IMR-90 (cell line): Measurements from ENCODE around the gene PALB2. TPM values are rescaled to one million over a fixed set of nuclear protein-coding genes. Genes with fewer than 3 reads are reported as not detected.

Experiments used
- ATAC-seq: fragments of 200-7000 bp; cut with Tn5 transposase; 2 replicates; pipeline ENCODE4 v1.9.1; 2020; ENCODE audit warnings: low read depth, mild to moderate bottlenecking, moderate library complexity
- BruUV-seq: library from RNA; stranded (reverse); fragments of 400-500 nt; replicated peaks from 2 replicates; lab custom pipeline; 2021; lab: Mats Ljungman, UMichigan
- CTCF ChIA-PET: fragments of 300-600 bp; formaldehyde crosslinking; extraction: SDS; loops from one replicate; lab custom pipeline; 2021; ENCODE audit warnings: antibody characterized with exemption; lab: Yijun Ruan, JAX
- POLR2A ChIA-PET: fragments of 300-600 bp; sonication (Branson Sonifier 250); formaldehyde crosslinking; loops from one replicate; lab custom pipeline; 2022; ENCODE audit warnings: antibody characterized with exemption; ENCODE audit not compliant: unreplicated experiment; lab: Charles Lee
- DNase-seq: peaks from one replicate; pipeline ENCODE4 v3.0.0; 2013
- H2AFZ ChIP-seq: replicated peaks from 2 replicates; pipeline ENCODE3; 2013; ENCODE audit warnings: low read length, mild to moderate bottlenecking; ENCODE audit not compliant: poor library complexity
- H2AK5ac ChIP-seq: 2 replicates; pipeline ENCODE4 v1.6.1; 2013; ENCODE audit warnings: low read depth, low read length, inconsistent platforms
- H2AK9ac ChIP-seq: replicated peaks from 2 replicates; pipeline ENCODE3; 2013; ENCODE audit warnings: mild to moderate bottlenecking, low read depth, low read length, moderate library complexity; ENCODE audit not compliant: poor library complexity
- H2BK120ac ChIP-seq: 2 replicates; pipeline ENCODE4 v1.6.1; 2013; ENCODE audit warnings: low read depth, low read length, inconsistent platforms
- H2BK15ac ChIP-seq: 3 replicates; pipeline ENCODE4 v1.6.1; 2013; ENCODE audit warnings: low read depth, low read length, inconsistent platforms
- H2BK20ac ChIP-seq: 2 replicates; pipeline ENCODE4 v1.6.1; 2013; ENCODE audit warnings: low read depth, mild to moderate bottlenecking, inconsistent platforms, low read length, moderate library complexity
- H2BK5ac ChIP-seq: 2 replicates; pipeline ENCODE4 v1.6.1; 2013; ENCODE audit warnings: mild to moderate bottlenecking, low read depth, low read length, inconsistent platforms; ENCODE audit not compliant: poor library complexity, severe bottlenecking
- H3K14ac ChIP-seq: replicated peaks from 2 replicates; pipeline ENCODE4 v1.6.1; 2013; ENCODE audit warnings: low read depth, low read length, inconsistent platforms
- H3K18ac ChIP-seq: 2 replicates; pipeline ENCODE4 v1.6.1; 2013; ENCODE audit warnings: low read depth, low read length, control low read depth
- H3K23ac ChIP-seq: 2 replicates; pipeline ENCODE4 v1.6.1; 2013; ENCODE audit warnings: low read depth, low read length, inconsistent platforms
- H3K27ac ChIP-seq: 2 replicates; pipeline ENCODE4 v1.5.1; 2013; ENCODE audit warnings: mild to moderate bottlenecking, control low read depth, low read length; ENCODE audit not compliant: insufficient read depth
- H3K27me3 ChIP-seq: 2 replicates; pipeline ENCODE4 v1.6.1; 2013; ENCODE audit warnings: low read length; ENCODE audit not compliant: control insufficient read depth, insufficient read depth
- H3K36me3 ChIP-seq: 2 replicates; pipeline ENCODE4 v1.6.1; 2013; ENCODE audit warnings: low read length, mixed read lengths; ENCODE audit not compliant: control insufficient read depth, insufficient read depth
- H3K4ac ChIP-seq: 2 replicates; pipeline ENCODE4 v1.6.1; 2013; ENCODE audit warnings: low read depth, low read length, inconsistent platforms
- H3K4me1 ChIP-seq: 2 replicates; pipeline ENCODE4 v1.6.1; 2013; ENCODE audit warnings: low read length, mixed read lengths; ENCODE audit not compliant: control insufficient read depth, insufficient read depth
- H3K4me2 ChIP-seq: 2 replicates; pipeline ENCODE4 v1.6.1; 2013; ENCODE audit warnings: low read depth, mild to moderate bottlenecking, control low read depth, low read length, moderate library complexity
- H3K4me3 ChIP-seq: 2 replicates; pipeline ENCODE4 v1.5.1; 2013; ENCODE audit warnings: low read depth, mild to moderate bottlenecking, control low read depth, low read length, moderate library complexity; ENCODE audit not compliant: insufficient read depth
- H3K56ac ChIP-seq: 2 replicates; pipeline ENCODE4 v1.6.1; 2013; ENCODE audit warnings: low read length, inconsistent platforms; ENCODE audit not compliant: insufficient read depth; ENCODE audit errors: extremely low read depth
- H3K79me1 ChIP-seq, 2 experiments: 2 replicates each; pipeline ENCODE4 v1.6.1; 2013; ENCODE audit warnings: low read length in 2 of 2, inconsistent platforms in 1 of 2, low read depth in 1 of 2
- H3K9ac ChIP-seq: 2 replicates; pipeline ENCODE4 v1.6.1; 2013; ENCODE audit warnings: low read depth, low read length, control low read depth
- H3K9me1 ChIP-seq: 2 replicates; pipeline ENCODE4 v1.6.1; 2013; ENCODE audit warnings: low read length, inconsistent platforms; ENCODE audit not compliant: insufficient read depth
- H3K9me3 ChIP-seq: 2 replicates; pipeline ENCODE4 v1.6.1; 2013; ENCODE audit warnings: low read length; ENCODE audit not compliant: control insufficient read depth, insufficient read depth
- H4K20me1 ChIP-seq: 2 replicates; pipeline ENCODE4 v1.6.1; 2013; ENCODE audit warnings: low read length, inconsistent platforms; ENCODE audit not compliant: insufficient read depth
- H4K5ac ChIP-seq: 2 replicates; pipeline ENCODE4 v1.6.1; 2013; ENCODE audit warnings: mild to moderate bottlenecking, low read depth, low read length, control low read depth
- H4K8ac ChIP-seq, 2 experiments: 2 replicates each; pipeline ENCODE4 v1.6.1; 2013; ENCODE audit warnings: low read depth in 2 of 2, low read length in 2 of 2, control low read depth in 1 of 2, inconsistent platforms in 1 of 2
- H4K91ac ChIP-seq: 2 replicates; pipeline ENCODE4 v1.6.1; 2013; ENCODE audit warnings: low read depth, low read length, inconsistent platforms; ENCODE audit not compliant: insufficient read depth
- BHLHE40 ChIP-seq: fragments of 150-350 bp; IDR thresholded peaks from 2 replicates; pipeline ENCODE4 v1.6.1; 2016; ENCODE audit warnings: mild to moderate bottlenecking, low read depth, low read length
- CEBPB ChIP-seq: IDR thresholded peaks from 2 replicates; pipeline ENCODE4 v1.6.1; 2012; ENCODE audit warnings: low read depth, low read length, improper control_type of control experiment
- CHD1 ChIP-seq: IDR thresholded peaks from 2 replicates; pipeline ENCODE4 v1.6.1; 2012; ENCODE audit warnings: low read depth, low read length, improper control_type of control experiment
- FOS ChIP-seq: fragments of 150-350 bp; IDR thresholded peaks from 2 replicates; pipeline ENCODE4 v1.6.1; 2016; ENCODE audit warnings: low read depth, low read length
- MAFK ChIP-seq: IDR thresholded peaks from 2 replicates; pipeline ENCODE4 v1.6.1; 2012; ENCODE audit warnings: low read depth, low read length, improper control_type of control experiment
- MAZ ChIP-seq: IDR thresholded peaks from 2 replicates; pipeline ENCODE4 v1.6.1; 2012; ENCODE audit warnings: low read depth, mild to moderate bottlenecking, low read length, improper control_type of control experiment, moderate library complexity, borderline replicate concordance
- MXI1 ChIP-seq: IDR thresholded peaks from 2 replicates; pipeline ENCODE4 v1.6.1; 2012; ENCODE audit warnings: low read depth, mild to moderate bottlenecking, low read length, moderate library complexity, borderline replicate concordance
- NFE2L2 ChIP-seq: fragments of 150-350 bp; IDR thresholded peaks from 2 replicates; pipeline ENCODE4 v1.6.1; 2016; ENCODE audit warnings: low read depth, mild to moderate bottlenecking, low read length
- RAD21 ChIP-seq: IDR thresholded peaks from 2 replicates; pipeline ENCODE4 v1.6.1; 2012; ENCODE audit warnings: low read length, improper control_type of control experiment
- RCOR1 ChIP-seq: IDR thresholded peaks from 2 replicates; pipeline ENCODE4 v1.6.1; 2012; ENCODE audit warnings: mild to moderate bottlenecking, low read length, improper control_type of control experiment; ENCODE audit not compliant: insufficient replicate concordance
- RFX5 ChIP-seq: IDR thresholded peaks from 2 replicates; pipeline ENCODE4 v1.8.0; 2012; ENCODE audit warnings: low read depth, mild to moderate bottlenecking, low read length, moderate library complexity
- SMC3 ChIP-seq: fragments of 150-350 bp; IDR thresholded peaks from 2 replicates; pipeline ENCODE4 v1.6.1; 2016; ENCODE audit warnings: low read depth, mild to moderate bottlenecking, antibody characterized with exemption, low read length, moderate library complexity
- WGBS, 2 experiments: methylation state at CpG; one replicate each; pipeline versions ENCODE4 v1.1.5 to v1.1.7; 2013; ENCODE audit warnings: missing lambda C conversion rate in 2 of 2; ENCODE audit not compliant: insufficient read length in 1 of 2; ENCODE audit errors: extremely low coverage in 2 of 2; 5-methylcytosine and 5-hydroxymethylcytosine counted together
- dilution Hi-C: fragments of 300-500 bp; cut with HindIII; formaldehyde crosslinking; loops from one replicate; pipeline ENCODE4 v1.14.3; 2018; ENCODE audit warnings: low sequenced_read_pairs; ENCODE audit not compliant: unreplicated experiment
- in situ Hi-C: fragments of 300-500 bp; cut with MboI; formaldehyde crosslinking; loops from 3 replicates; pipeline ENCODE4 v1.14.3; 2019; ENCODE audit warnings: low sequenced_read_pairs, inconsistent platforms, mixed read lengths
- intact Hi-C: fragments of 100-400 bp; cut with micrococcal nuclease; formaldehyde crosslinking; loops from 2 replicates; pipeline ENCODE4 v1.10.0; 2022
- polyA plus RNA-seq, 3 experiments: library from polyadenylated mRNA; depleted of rRNA; stranded (reverse); fragments of >200 nt; gene quantifications; 2 replicates each; pipeline ENCODE4 v1.2.3, GENCODE V29; 2012; ENCODE audit warnings: low replicate concordance in 1 of 3
- total RNA-seq: library from RNA; depleted of rRNA; stranded (reverse); fragments of >200 nt; gene quantifications from 2 replicates; pipeline ENCODE4 v1.2.3, GENCODE V29; 2012
- TF ChIP-seq, protein P1 (sequence below): fragments of 150-350 bp; IDR thresholded peaks from 2 replicates; pipeline ENCODE4 v1.6.1; 2017; ENCODE audit warnings: mild to moderate bottlenecking, antibody characterized with exemption, low read length, low read depth
- TF ChIP-seq, protein P2 (sequence below): fragments of 150-350 bp; IDR thresholded peaks from 2 replicates; pipeline ENCODE4 v1.6.1; 2016; ENCODE audit warnings: low read depth, mild to moderate bottlenecking, low read length, moderate library complexity, borderline replicate concordance

PALB2 gene
- total and polyA plus RNA-seq, 2 of the 4 experiments (the other 2 are of a cell fraction): 4.1 to 8.6 TPM

DNA sequence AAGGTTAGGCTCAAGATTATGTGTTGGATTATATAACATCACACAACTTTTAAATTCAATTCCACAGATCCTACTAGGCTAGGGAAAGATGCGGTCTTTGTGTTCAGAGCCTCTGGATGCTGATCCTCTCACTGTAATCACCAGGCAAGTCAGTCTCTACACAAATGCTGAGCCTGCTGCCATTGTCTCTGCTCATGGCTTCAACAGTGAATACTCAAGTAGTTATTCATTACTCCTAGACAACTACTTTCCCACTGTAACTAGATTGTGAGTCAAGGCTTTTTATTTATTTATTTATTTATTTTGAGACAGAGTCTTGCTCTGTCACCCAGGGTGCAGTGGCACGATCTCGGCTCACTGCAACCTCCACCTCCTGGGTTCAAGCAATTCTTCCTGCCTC, 29.2 kb downstream of the PALB2 start:
- in situ Hi-C loops: no loop called here
- Histone ChIP-seq H3K4me3 (no peak overlapping the region), H2AK9ac (no peak overlapping the region), H2BK5ac (no peak overlapping the region), H3K56ac (no peak overlapping the region), H3K9me1 (no peaks in the 10 kb centered on the region), H3K9me3 (no peaks in the 10 kb centered on the region), H3K4ac (no peak overlapping the region), H4K8ac (no peak overlapping the region), H4K5ac (no peak overlapping the region), H3K18ac (no peak overlapping the region), H3K4me2 (no peak overlapping the region), H4K91ac (no peak overlapping the region), H3K79me1 (no peaks in the 10 kb centered on the region), H3K14ac (no peak overlapping the region), H2BK20ac (no peak overlapping the region), H3K4me1 (no peaks in the 10 kb centered on the region), H2AK5ac (no peak overlapping the region), H2BK15ac (no peak overlapping the region), H3K36me3 (peaks cover 19% of the 10 kb centered on the region), H2BK120ac (no peak overlapping the region), H2AFZ (no peak overlapping the region), H3K23ac (no peak overlapping the region), H3K27me3 (no peaks in the 10 kb centered on the region), H4K20me1 (no peaks in the 10 kb centered on the region), H3K9ac (no peak overlapping the region), H3K27ac (no peak overlapping the region)
- TF ChIP-seq RFX5 (no peak), MAZ (no peak), NFE2L2 (no peak), FOS (no peak), SMC3 (no peak), MXI1 (no peak), RCOR1 (no peak), MAFK (no peak), RAD21 (no peak), BHLHE40 (no peak), CHD1 (no peak), CEBPB (no peak)
- TF ChIP-seq, protein P1, sequence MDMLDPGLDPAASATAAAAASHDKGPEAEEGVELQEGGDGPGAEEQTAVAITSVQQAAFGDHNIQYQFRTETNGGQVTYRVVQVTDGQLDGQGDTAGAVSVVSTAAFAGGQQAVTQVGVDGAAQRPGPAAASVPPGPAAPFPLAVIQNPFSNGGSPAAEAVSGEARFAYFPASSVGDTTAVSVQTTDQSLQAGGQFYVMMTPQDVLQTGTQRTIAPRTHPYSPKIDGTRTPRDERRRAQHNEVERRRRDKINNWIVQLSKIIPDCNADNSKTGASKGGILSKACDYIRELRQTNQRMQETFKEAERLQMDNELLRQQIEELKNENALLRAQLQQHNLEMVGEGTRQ: no peak
- TF ChIP-seq, protein P2, sequence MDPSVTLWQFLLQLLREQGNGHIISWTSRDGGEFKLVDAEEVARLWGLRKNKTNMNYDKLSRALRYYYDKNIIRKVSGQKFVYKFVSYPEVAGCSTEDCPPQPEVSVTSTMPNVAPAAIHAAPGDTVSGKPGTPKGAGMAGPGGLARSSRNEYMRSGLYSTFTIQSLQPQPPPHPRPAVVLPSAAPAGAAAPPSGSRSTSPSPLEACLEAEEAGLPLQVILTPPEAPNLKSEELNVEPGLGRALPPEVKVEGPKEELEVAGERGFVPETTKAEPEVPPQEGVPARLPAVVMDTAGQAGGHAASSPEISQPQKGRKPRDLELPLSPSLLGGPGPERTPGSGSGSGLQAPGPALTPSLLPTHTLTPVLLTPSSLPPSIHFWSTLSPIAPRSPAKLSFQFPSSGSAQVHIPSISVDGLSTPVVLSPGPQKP: no peak
- dilution Hi-C loops: no loop called here
- BruUV-seq: no TSS peak
- ATAC-seq (no peak), DNase-seq (no peak)
- POLR2A ChIA-PET: no interaction called here
- intact Hi-C loops: no loop called here
- 100% methylated on average over 1 of the region's 3 CpGs; no CpG with 5 or more reads in 1 of the 2 experiments for WGBS, 2 experiments
- CTCF ChIA-PET: interaction anchor here (0.7 kb wide), 1 partner anchor 28 kb away, joined by 3 read pairs; no protein-coding TSS in a partner anchor
